Parathyroid adenoma (tissue), 2 donors: Measurements from ENCODE around the gene CACUL1.

Experiments
- H2AFZ ChIP-seq: fragments of 300-600 bp; sonication (generic); one replicate; pipeline ENCODE4 v1.7.0; 2017; ENCODE audit warnings: antibody characterized with exemption, mild to moderate bottlenecking
- H3K27ac ChIP-seq: fragments of 300-600 bp; sonication (generic); one replicate; pipeline ENCODE4 v1.7.0; 2017
- H3K27me3 ChIP-seq: fragments of 300-600 bp; sonication (generic); one replicate; pipeline ENCODE4 v1.7.0; 2017; ENCODE audit warnings: low read length; ENCODE audit not compliant: control insufficient read depth, insufficient read depth
- H3K36me3 ChIP-seq: fragments of 300-600 bp; sonication (generic); one replicate; pipeline ENCODE4 v1.7.0; 2017; ENCODE audit warnings: low read length; ENCODE audit not compliant: control insufficient read depth, insufficient read depth
- H3K4me1 ChIP-seq: fragments of 300-600 bp; sonication (generic); one replicate; pipeline ENCODE4 v1.7.0; 2017; ENCODE audit warnings: control low read depth
- H3K4me2 ChIP-seq: fragments of 300-600 bp; sonication (generic); one replicate; pipeline ENCODE4 v1.7.0; 2017; ENCODE audit warnings: low read length
- H3K4me3 ChIP-seq: fragments of 300-600 bp; sonication (generic); one replicate; pipeline ENCODE4 v1.7.0; 2017; ENCODE audit warnings: low read depth, low read length
- H3K79me2 ChIP-seq: fragments of 300-600 bp; sonication (generic); one replicate; pipeline ENCODE4 v1.7.0; 2017; ENCODE audit warnings: control low read depth
- H3K9ac ChIP-seq: fragments of 300-600 bp; sonication (generic); one replicate; pipeline ENCODE4 v1.7.0; 2017; ENCODE audit warnings: mild to moderate bottlenecking
- H3K9me3 ChIP-seq: fragments of 300-600 bp; sonication (generic); one replicate; pipeline ENCODE4 v1.7.0; 2017; ENCODE audit warnings: low read length; ENCODE audit not compliant: control insufficient read depth
- CTCF ChIP-seq: fragments of 300-600 bp; sonication (generic); IDR thresholded peaks from one replicate; pipeline ENCODE4 v1.7.0; 2017; ENCODE audit warnings: antibody characterized with exemption, mild to moderate bottlenecking
- donor health status: primary hyperparathyroidism.

Gene CACUL1

DNA sequence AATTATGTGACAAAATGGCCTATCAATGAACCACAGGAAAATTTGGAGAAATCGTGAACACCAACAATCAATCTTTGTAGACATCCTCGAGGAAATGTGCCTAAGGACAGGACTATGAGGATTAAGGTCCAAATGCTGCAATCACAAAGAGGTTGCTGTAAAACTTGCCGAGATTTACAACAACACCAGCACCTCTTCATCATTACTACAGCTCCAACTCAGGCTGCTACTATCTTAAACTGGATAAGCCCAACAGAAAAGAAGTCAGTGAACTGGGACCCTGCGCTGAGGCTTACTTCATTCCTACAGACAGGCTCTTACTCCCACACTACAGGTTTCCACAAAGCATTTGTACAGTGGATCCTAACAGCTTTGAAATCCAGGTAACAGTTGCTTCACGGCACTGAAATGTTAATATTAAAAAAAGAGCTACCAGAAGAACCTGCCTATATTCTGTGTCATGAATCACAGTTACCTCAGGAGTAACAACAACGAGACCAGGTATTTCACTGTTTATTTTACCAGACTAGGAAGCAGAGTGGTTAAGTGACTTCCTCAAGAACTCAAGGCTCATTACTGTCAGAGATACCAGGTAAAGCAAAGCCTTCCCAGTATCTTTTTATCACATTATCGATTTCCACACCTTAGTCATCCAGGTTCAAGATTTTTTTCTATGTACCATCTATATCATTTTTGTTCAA is 23.9 kb downstream of the CACUL1 start:
- no peak for TF ChIP-seq CTCF
- no peaks in the 10 kb centered on the region for H3K27me3 ChIP-seq
- no peak overlapping the region for H3K9ac ChIP-seq
- H3K36me3 ChIP-seq: no peaks in the 10 kb centered on the region
- no peaks in the 10 kb centered on the region for H3K9me3 ChIP-seq
- H3K79me2 ChIP-seq: peaks cover 12% of the 10 kb centered on the region
- H3K4me1 ChIP-seq: peaks cover 19% of the 10 kb centered on the region
- H2AFZ ChIP-seq: no peak overlapping the region
- no peak overlapping the region for H3K4me3 ChIP-seq
- H3K4me2 ChIP-seq: no peak overlapping the region
- peak overlapping the region; percentile 2 for H3K27ac ChIP-seq

DNA sequence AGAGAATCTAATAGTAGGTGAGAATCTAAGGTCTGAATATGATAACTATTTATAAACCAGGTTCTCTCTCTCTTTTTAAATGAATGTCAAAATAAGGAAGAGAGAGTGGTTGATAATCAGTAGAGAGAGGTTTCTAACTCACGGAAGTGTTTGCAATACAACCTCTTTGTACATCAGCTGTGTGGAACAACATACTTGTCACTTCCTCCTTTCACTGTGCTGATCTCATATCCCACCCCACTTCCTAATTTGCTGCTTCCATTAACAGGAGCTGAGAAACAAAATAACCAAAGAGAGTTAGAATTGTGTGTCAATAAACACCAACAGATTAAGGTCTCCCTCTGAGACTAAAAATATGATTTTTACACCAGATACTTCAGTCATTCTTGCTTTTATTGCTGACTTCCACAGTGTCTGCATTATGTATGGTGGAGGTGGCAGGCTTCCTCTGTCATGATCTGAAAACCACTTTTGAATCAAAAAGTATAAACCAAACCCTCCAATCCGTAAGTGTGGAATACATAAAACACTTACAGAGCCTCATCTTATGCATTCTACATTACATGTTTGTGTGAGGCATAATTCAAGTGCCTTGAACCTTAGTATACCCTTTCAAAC is 25.0 kb downstream of the CACUL1 start:
- no peak for TF ChIP-seq CTCF
- no peaks in the 10 kb centered on the region for H3K36me3 ChIP-seq
- H3K9me3 ChIP-seq: no peaks in the 10 kb centered on the region
- peaks cover 12% of the 10 kb centered on the region for H3K79me2 ChIP-seq
- H3K27ac ChIP-seq: no peak overlapping the region
- no peak overlapping the region for H3K4me3 ChIP-seq
- peaks cover 19% of the 10 kb centered on the region for H3K4me1 ChIP-seq
- H3K9ac ChIP-seq: no peak overlapping the region
- no peak overlapping the region for H2AFZ ChIP-seq
- H3K27me3 ChIP-seq: no peaks in the 10 kb centered on the region
- no peak overlapping the region for H3K4me2 ChIP-seq

DNA sequence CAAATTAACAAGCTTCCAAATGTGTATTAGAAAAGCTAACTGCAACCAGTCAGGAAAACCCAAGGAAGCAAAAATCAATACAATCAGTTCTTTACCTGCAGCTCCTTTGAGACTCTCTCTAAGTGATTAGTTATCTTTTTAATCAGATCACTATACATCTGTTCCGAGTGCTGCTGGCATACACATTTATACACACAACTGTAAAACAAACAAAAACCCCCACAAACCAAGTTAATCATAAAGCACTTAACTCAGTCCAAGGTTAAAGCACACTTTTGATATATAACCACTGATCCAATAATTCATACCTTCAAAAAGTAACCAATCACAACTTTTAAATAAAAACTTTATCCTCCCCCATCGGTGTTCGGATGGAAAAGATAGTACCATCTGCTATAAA is 25.6 kb downstream of the CACUL1 start:
- Histone ChIP-seq H3K27ac (no peak overlapping the region), H3K9me3 (no peaks in the 10 kb centered on the region), H3K79me2 (peaks cover 12% of the 10 kb centered on the region), H3K4me3 (no peak overlapping the region), H3K9ac (no peak overlapping the region), H3K4me1 (peaks cover 19% of the 10 kb centered on the region), H3K36me3 (no peaks in the 10 kb centered on the region), H3K4me2 (no peak overlapping the region), H3K27me3 (no peaks in the 10 kb centered on the region), H2AFZ (no peak overlapping the region)
- no peak for TF ChIP-seq CTCF

GRCh38 chr10:118725886-118726500 is 28.8 kb downstream of the CACUL1 start:
- Histone ChIP-seq H3K27ac (no peak overlapping the region), H3K79me2 (peaks cover 5% of the 10 kb centered on the region), H3K4me3 (no peak overlapping the region), H3K36me3 (no peaks in the 10 kb centered on the region), H3K27me3 (no peaks in the 10 kb centered on the region), H3K9ac (no peak overlapping the region), H3K4me1 (peaks cover 9% of the 10 kb centered on the region), H2AFZ (no peak overlapping the region), H3K9me3 (no peaks in the 10 kb centered on the region), H3K4me2 (no peak overlapping the region)
- no peak for TF ChIP-seq CTCF
